H1 (cell line): ENCODE data around the gene PGLYRP4. TPM values are rescaled to one million over a fixed set of nuclear protein-coding genes. Genes with fewer than 3 reads are reported as not detected.

Experiments used
- CTCF ChIA-PET: fragments of 300-600 bp; sonication (Branson Sonifier 250); formaldehyde crosslinking; loops from one replicate; lab custom pipeline; 2021; ENCODE audit not compliant: partially characterized antibody; lab: Charles Lee
- POLR2A ChIA-PET: fragments of 300-600 bp; sonication (Branson Sonifier 250); formaldehyde crosslinking; loops from one replicate; lab custom pipeline; 2021; ENCODE audit warnings: inconsistent platforms; ENCODE audit not compliant: partially characterized antibody; lab: Charles Lee
- DNase-seq, 2 experiments: peaks; one replicate each; pipeline versions ENCODE4 v3.0.0 to v3.0.0-alpha.2; 2010 to 2022; ENCODE audit warnings: low spot score in 2 of 2, low read depth in 1 of 2, mixed read lengths in 1 of 2
- FAIRE-seq: peaks from 2 replicates; lab custom pipeline; 2011; peaks lifted over from hg19 to GRCh38; lab: Jason Lieb, UNC
- H2AFZ ChIP-seq: 2 replicates; pipeline ENCODE4 v1.8.1; 2012; ENCODE audit warnings: low read length, inconsistent platforms
- H2AK5ac ChIP-seq: 2 replicates; pipeline ENCODE4 v1.6.1; 2013; ENCODE audit warnings: low read depth, low read length
- H2BK120ac ChIP-seq: replicated peaks from 2 replicates; pipeline ENCODE3; 2013; ENCODE audit warnings: low read depth, low read length, inconsistent platforms
- H2BK12ac ChIP-seq: 2 replicates; pipeline ENCODE4 v1.6.1; 2013; ENCODE audit warnings: low read depth, low read length
- H2BK15ac ChIP-seq: 2 replicates; pipeline ENCODE4 v1.6.1; 2013; ENCODE audit warnings: low read length
- H2BK20ac ChIP-seq: 2 replicates; pipeline ENCODE4 v1.6.1; 2013; ENCODE audit warnings: low read length
- H2BK5ac ChIP-seq: 2 replicates; pipeline ENCODE4 v1.6.1; 2013; ENCODE audit warnings: low read depth, low read length
- H3K14ac ChIP-seq: 2 replicates; pipeline ENCODE4 v1.6.1; 2013; ENCODE audit warnings: inconsistent platforms; ENCODE audit not compliant: insufficient read length
- H3K18ac ChIP-seq: 2 replicates; pipeline ENCODE4 v1.6.1; 2013; ENCODE audit warnings: low read length; ENCODE audit errors: extremely low read depth
- H3K23ac ChIP-seq: 2 replicates; pipeline ENCODE4 v1.6.1; 2013; ENCODE audit warnings: inconsistent platforms; ENCODE audit not compliant: insufficient read length
- H3K23me2 ChIP-seq: 2 replicates; pipeline ENCODE4 v1.6.1; 2013; ENCODE audit warnings: low read depth, low read length
- H3K27ac ChIP-seq: 2 replicates; pipeline ENCODE4 v1.6.1; 2011; ENCODE audit warnings: low read depth, low read length, inconsistent platforms
- H3K27me3 ChIP-seq, 4 experiments: replicated peaks in 1 of 4; 1 replicate in 1 of 4; 2 replicates in 3 of 4; pipeline versions ENCODE4 v1.6.1 to v1.8.1; 2011 to 2013; ENCODE audit warnings: low read length in 3 of 4, mild to moderate bottlenecking in 3 of 4, inconsistent platforms in 2 of 4, mixed read lengths in 2 of 4, moderate library complexity in 1 of 4; ENCODE audit not compliant: control insufficient read depth in 3 of 4, insufficient read depth in 3 of 4; ENCODE audit errors: extremely low read depth in 1 of 4
- H3K36me3 ChIP-seq, 4 experiments: 2 replicates each; pipeline versions ENCODE4 v1.6.1 to v1.8.1; 2011 to 2013; ENCODE audit warnings: mild to moderate bottlenecking in 4 of 4, low read length in 3 of 4, moderate library complexity in 2 of 4, control low read depth in 1 of 4, inconsistent platforms in 1 of 4; ENCODE audit not compliant: insufficient read depth in 4 of 4, control insufficient read depth in 2 of 4
- H3K4ac ChIP-seq: replicated peaks from 2 replicates; pipeline ENCODE3; 2013; ENCODE audit warnings: low read length, low read depth, mixed read lengths, inconsistent platforms; ENCODE audit not compliant: insufficient read length
- H3K4me1 ChIP-seq, 4 experiments: replicated peaks in 1 of 4; 1 replicate in 1 of 4; 2 replicates in 3 of 4; pipeline versions ENCODE4 v1.6.1 to v1.8.1; 2011 to 2013; ENCODE audit warnings: low read length in 3 of 4, inconsistent platforms in 2 of 4, mixed read lengths in 1 of 4; ENCODE audit not compliant: insufficient read depth in 4 of 4, control insufficient read depth in 3 of 4
- H3K4me2 ChIP-seq, 2 experiments: 2 replicates each; pipeline versions ENCODE4 v1.6.1 to v1.8.1; 2011 to 2013; ENCODE audit warnings: low read depth in 2 of 2, low read length in 2 of 2, control low read depth in 1 of 2, inconsistent platforms in 1 of 2, mild to moderate bottlenecking in 1 of 2; ENCODE audit not compliant: insufficient read depth in 1 of 2
- H3K4me3 ChIP-seq, 4 experiments: fragments of 200-600, 300-600 bp in 1 of 4; sonication (generic), shearing (Covaris generic), sonication (Bioruptor Twin) in 1 of 4; 2 replicates each; pipeline versions ENCODE4 v1.5.1 to v1.8.1; 2011 to 2016; ENCODE audit warnings: low read length in 4 of 4, low read depth in 3 of 4, control low read depth in 2 of 4, inconsistent platforms in 2 of 4, mild to moderate bottlenecking in 2 of 4, mixed read lengths in 1 of 4, moderate library complexity in 1 of 4; ENCODE audit not compliant: insufficient read depth in 2 of 4; ENCODE audit errors: extremely low read depth in 1 of 4
- H3K56ac ChIP-seq: replicated peaks from 2 replicates; pipeline ENCODE3; 2013; ENCODE audit warnings: low read depth, mild to moderate bottlenecking, mixed read lengths, low read length, inconsistent platforms; ENCODE audit not compliant: insufficient read length
- H3K79me1 ChIP-seq: 2 replicates; pipeline ENCODE4 v1.6.1; 2013; ENCODE audit warnings: low read depth, low read length, control low read depth
- H3K79me2 ChIP-seq, 2 experiments: 2 replicates each; pipeline versions ENCODE4 v1.6.1 to v1.8.1; 2012 to 2013; ENCODE audit warnings: low read length in 2 of 2, mild to moderate bottlenecking in 2 of 2, inconsistent platforms in 1 of 2; ENCODE audit not compliant: insufficient read depth in 2 of 2, control insufficient read depth in 1 of 2
- H3K9ac ChIP-seq, 4 experiments: replicated peaks in 1 of 4; 1 replicate in 1 of 4; 2 replicates in 3 of 4; pipeline versions ENCODE4 v1.6.1 to v1.8.1; 2011 to 2013; ENCODE audit warnings: low read depth in 3 of 4, low read length in 3 of 4, control low read depth in 2 of 4, mild to moderate bottlenecking in 2 of 4, moderate library complexity in 2 of 4, inconsistent platforms in 1 of 4; ENCODE audit errors: extremely low read depth in 1 of 4
- H3K9me3 ChIP-seq, 2 experiments: 2 replicates each; pipeline versions ENCODE4 v1.6.1 to v1.8.1; 2012 to 2013; ENCODE audit warnings: mild to moderate bottlenecking in 2 of 2, moderate library complexity in 2 of 2, control low read depth in 1 of 2, inconsistent platforms in 1 of 2, low read depth in 1 of 2, low read length in 1 of 2, mixed read lengths in 1 of 2; ENCODE audit not compliant: insufficient read depth in 2 of 2
- H4K20me1 ChIP-seq, 2 experiments: replicated peaks in 1 of 2; 2 replicates each; pipeline versions ENCODE3 to v1.8.1; 2011 to 2013; ENCODE audit warnings: inconsistent platforms in 2 of 2, low read length in 2 of 2, mild to moderate bottlenecking in 1 of 2; ENCODE audit not compliant: insufficient read depth in 2 of 2, control insufficient read depth in 1 of 2
- H4K5ac ChIP-seq: 2 replicates; pipeline ENCODE4 v1.6.1; 2013; ENCODE audit warnings: low read length, low read depth, mixed read lengths, inconsistent platforms; ENCODE audit not compliant: insufficient read length
- H4K8ac ChIP-seq: 2 replicates; pipeline ENCODE4 v1.8.0; 2013; ENCODE audit warnings: mild to moderate bottlenecking, moderate library complexity, low read length, inconsistent platforms; ENCODE audit not compliant: insufficient read depth; ENCODE audit errors: extremely low read depth
- H4K91ac ChIP-seq: replicated peaks from 2 replicates; pipeline ENCODE3; 2013; ENCODE audit warnings: low read length, mixed read lengths, inconsistent platforms; ENCODE audit not compliant: insufficient read length
- CBX8 ChIP-seq: fragments of 300-800, 300-1000 bp; sonication (generic); IDR thresholded peaks from 2 replicates; pipeline ENCODE4 v1.7.1; 2016; ENCODE audit warnings: low read depth, low read length, borderline replicate concordance
- CEBPB ChIP-seq: IDR thresholded peaks from 2 replicates; pipeline ENCODE4 v1.6.1; 2012; ENCODE audit warnings: low read depth, low read length
- EP300 ChIP-seq, 2 experiments: IDR thresholded peaks; 1 replicate in 1 of 2; 2 replicates in 1 of 2; pipeline ENCODE4 v1.6.1; 2011 to 2012; ENCODE audit warnings: low read depth in 2 of 2, low read length in 2 of 2, mild to moderate bottlenecking in 2 of 2, borderline replicate concordance in 1 of 2, inconsistent platforms in 1 of 2, moderate library complexity in 1 of 2
- FOSL1 ChIP-seq: IDR thresholded peaks from 2 replicates; pipeline ENCODE4 v1.6.1; 2011; ENCODE audit warnings: mild to moderate bottlenecking, low read depth, low read length, moderate library complexity; ENCODE audit not compliant: insufficient read depth
- JUND ChIP-seq: IDR thresholded peaks from 2 replicates; pipeline ENCODE4 v1.6.1; 2011; ENCODE audit warnings: mild to moderate bottlenecking, improper control_type of control experiment, low read length
- KDM4A ChIP-seq: IDR thresholded peaks from one replicate; pipeline ENCODE4 v1.7.1; 2012; ENCODE audit warnings: low read depth, mild to moderate bottlenecking, moderate library complexity, low read length, inconsistent platforms; ENCODE audit not compliant: severe bottlenecking
- NANOG ChIP-seq: IDR thresholded peaks from 2 replicates; pipeline ENCODE4 v1.6.1; 2011; ENCODE audit warnings: low read length, low read depth, mild to moderate bottlenecking, inconsistent platforms; ENCODE audit not compliant: insufficient read depth, poor library complexity, severe bottlenecking
- NRF1 ChIP-seq: IDR thresholded peaks from 2 replicates; pipeline ENCODE4 v1.6.1; 2011; ENCODE audit warnings: mild to moderate bottlenecking, low read depth, low read length, improper control_type of control experiment
- POU5F1 ChIP-seq: IDR thresholded peaks from 2 replicates; pipeline ENCODE4 v1.6.1; 2011; ENCODE audit warnings: low read depth, mild to moderate bottlenecking, low read length, moderate library complexity
- RNF2 ChIP-seq: fragments of 200-900, 300-1000 bp; sonication (generic); IDR thresholded peaks from 2 replicates; pipeline ENCODE4 v1.7.1; 2016; ENCODE audit warnings: borderline replicate concordance, low read depth, mild to moderate bottlenecking, antibody characterized with exemption, low read length; ENCODE audit not compliant: poor library complexity, severe bottlenecking; ENCODE audit errors: missing control alignments
- SIX5 ChIP-seq: IDR thresholded peaks from 2 replicates; pipeline ENCODE4 v1.6.1; 2011; ENCODE audit warnings: mild to moderate bottlenecking, low read depth, low read length
- SP4 ChIP-seq: IDR thresholded peaks from 2 replicates; pipeline ENCODE4 v1.6.1; 2012; ENCODE audit warnings: low read length, inconsistent platforms
- WGBS, 2 experiments: shearing (Covaris generic) in 1 of 2; methylation state at CpG; one replicate each; pipeline versions ENCODE4 v1.1.6 to v1.1.7; 2013 to 2015; ENCODE audit warnings: low lambda C conversion rate in 2 of 2, mixed read lengths in 2 of 2, inconsistent platforms in 1 of 2, low coverage in 1 of 2, missing lambda C conversion rate in 1 of 2; ENCODE audit not compliant: insufficient replicate concordance in 2 of 2, insufficient coverage in 1 of 2, insufficient read length in 1 of 2; ENCODE audit errors: extremely low coverage in 1 of 2, missing lambda C conversion rate in 1 of 2; 5-methylcytosine and 5-hydroxymethylcytosine counted together
- polyA plus RNA-seq, 7 experiments: library from polyadenylated mRNA; depleted of rRNA in 3 of 7; stranded (reverse) in 5 of 7; unstranded in 2 of 7; fragments of >200 nt in 5 of 7; fragments of 200-250 nt in 2 of 7; gene quantifications; 1 replicate in 5 of 7; 2 replicates in 1 of 7; 4 replicates in 1 of 7; pipeline versions ENCODE4 v1.2.1 to v1.2.3, GENCODE V29; 2011 to 2013; ENCODE audit warnings: missing spikeins in 2 of 7, mixed read lengths in 2 of 7
- total RNA-seq: library from RNA; stranded (reverse); fragmentation: NEBNext Ultra II Directional; extraction: Animal tissue kit (Norgen Biotek cat#: 25700); gene quantifications from 2 replicates; pipeline ENCODE4 v1.2.1, GENCODE V29; 2021
- TF ChIP-seq, protein P1 (sequence below): IDR thresholded peaks from 2 replicates; pipeline ENCODE4 v1.6.1; 2011; ENCODE audit warnings: low read length, improper control_type of control experiment

Gene PGLYRP4
- total and polyA plus RNA-seq, 2 of the 8 experiments (the other 6 are each of a cell fraction or from before 2014, with no cell fraction given), result not detected

GRCh38 chr1:153360190-153360589 lies 11.5 kb upstream of the PGLYRP4 start:
- Histone ChIP-seq H2BK5ac (no peak overlapping the region), H3K4me2 (no peak overlapping the region), H3K56ac (no peak overlapping the region), H3K79me1 (no peaks in the 10 kb centered on the region), H3K4me3 (no peak overlapping the region), H4K5ac (no peak overlapping the region), H4K20me1 (no peaks in the 10 kb centered on the region), H2BK15ac (no peak overlapping the region), H3K18ac (no peak overlapping the region), H3K27ac (no peak overlapping the region), H3K4ac (no peak overlapping the region), H2AK5ac (no peak overlapping the region), H2BK120ac (no peak overlapping the region), H3K14ac (no peak overlapping the region), H4K8ac (no peak overlapping the region), H3K23ac (no peak overlapping the region), H3K79me2 (no peaks in the 10 kb centered on the region), H4K91ac (no peak overlapping the region), H2BK20ac (no peak overlapping the region), H3K9ac (no peak overlapping the region), H3K27me3 (no peaks in the 10 kb centered on the region), H3K36me3 (no peaks in the 10 kb centered on the region), H3K9me3 (no peaks in the 10 kb centered on the region), H3K23me2 (no peaks in the 10 kb centered on the region; the same call in 1 of the 2 replicates), H2AFZ (no peak overlapping the region), H2BK12ac (no peak overlapping the region), H3K4me1 (no peaks in the 10 kb centered on the region; a peak in 1 of 7 replicates)
- no peak for DNase-seq
- POLR2A ChIA-PET, result no interaction called here
- WGBS, 2 experiments, result 87% methylated on average over 2 of the region's 2 CpGs; no CpG with 5 or more reads in 1 of the 2 experiments
- CTCF ChIA-PET, result interaction anchor here (0.9 to 2.5 kb wide), 5 partner anchors 40 to 135 kb away, joined by 3 to 10 read pairs (median 4); no protein-coding TSS in a partner anchor
- FAIRE-seq, result no peak
- TF ChIP-seq NRF1 (no peak), CBX8 (no peak), CEBPB (no peak), NANOG (no peak), JUND (no peak), RNF2 (no peak), FOSL1 (no peak), SIX5 (no peak), KDM4A (no peak), POU5F1 (no peak), SP4 (no peak), EP300 (IDR thresholded peaks at IDR 0.05; ENCODE audit: borderline replicate concordance in 1 of 2, low read depth in 2 of 2, low read length in 2 of 2) (no peak)
- TF ChIP-seq, protein P1, sequence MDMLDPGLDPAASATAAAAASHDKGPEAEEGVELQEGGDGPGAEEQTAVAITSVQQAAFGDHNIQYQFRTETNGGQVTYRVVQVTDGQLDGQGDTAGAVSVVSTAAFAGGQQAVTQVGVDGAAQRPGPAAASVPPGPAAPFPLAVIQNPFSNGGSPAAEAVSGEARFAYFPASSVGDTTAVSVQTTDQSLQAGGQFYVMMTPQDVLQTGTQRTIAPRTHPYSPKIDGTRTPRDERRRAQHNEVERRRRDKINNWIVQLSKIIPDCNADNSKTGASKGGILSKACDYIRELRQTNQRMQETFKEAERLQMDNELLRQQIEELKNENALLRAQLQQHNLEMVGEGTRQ, result no peak
